ENCODE data around the gene FOXP1.

DNA sequence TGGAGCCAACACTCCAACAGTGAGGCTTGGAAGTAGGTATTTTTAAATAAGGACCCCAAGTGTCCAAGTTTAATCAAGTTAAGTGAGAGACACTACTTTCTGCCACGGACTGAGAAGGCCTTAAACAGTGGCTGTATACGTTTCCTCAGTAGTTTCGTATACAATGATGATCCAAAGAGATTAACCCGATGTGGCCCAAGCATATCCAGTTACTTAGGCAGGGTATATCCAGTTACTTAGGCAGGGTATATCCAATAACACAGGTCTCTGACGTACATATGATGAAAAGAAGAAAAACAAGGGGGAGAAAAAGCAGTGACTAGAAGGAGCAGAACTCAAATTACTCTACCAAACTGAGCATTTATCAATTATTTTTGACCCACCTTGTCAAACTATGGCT lies 591.4 kb downstream of the FOXP1 start:
- TF ChIP-seq SIN3A (IDR thresholded peaks at IDR 0.05; ENCODE audit: borderline replicate concordance, insufficient read depth, low read length) (no peak), POLR2AphosphoS5 (IDR thresholded peaks at IDR 0.05; ENCODE audit: low read depth, low read length) (no peak), TAF1 (IDR thresholded peaks at IDR 0.05; ENCODE audit: borderline replicate concordance, insufficient read depth, low read length) (no peak), FOXP2 (optimal IDR thresholded peaks at IDR 0.05; ENCODE audit: borderline replicate concordance, extremely low read depth, extremely low read length, insufficient read depth) (no peak)
- TF ChIP-seq, protein P1, sequence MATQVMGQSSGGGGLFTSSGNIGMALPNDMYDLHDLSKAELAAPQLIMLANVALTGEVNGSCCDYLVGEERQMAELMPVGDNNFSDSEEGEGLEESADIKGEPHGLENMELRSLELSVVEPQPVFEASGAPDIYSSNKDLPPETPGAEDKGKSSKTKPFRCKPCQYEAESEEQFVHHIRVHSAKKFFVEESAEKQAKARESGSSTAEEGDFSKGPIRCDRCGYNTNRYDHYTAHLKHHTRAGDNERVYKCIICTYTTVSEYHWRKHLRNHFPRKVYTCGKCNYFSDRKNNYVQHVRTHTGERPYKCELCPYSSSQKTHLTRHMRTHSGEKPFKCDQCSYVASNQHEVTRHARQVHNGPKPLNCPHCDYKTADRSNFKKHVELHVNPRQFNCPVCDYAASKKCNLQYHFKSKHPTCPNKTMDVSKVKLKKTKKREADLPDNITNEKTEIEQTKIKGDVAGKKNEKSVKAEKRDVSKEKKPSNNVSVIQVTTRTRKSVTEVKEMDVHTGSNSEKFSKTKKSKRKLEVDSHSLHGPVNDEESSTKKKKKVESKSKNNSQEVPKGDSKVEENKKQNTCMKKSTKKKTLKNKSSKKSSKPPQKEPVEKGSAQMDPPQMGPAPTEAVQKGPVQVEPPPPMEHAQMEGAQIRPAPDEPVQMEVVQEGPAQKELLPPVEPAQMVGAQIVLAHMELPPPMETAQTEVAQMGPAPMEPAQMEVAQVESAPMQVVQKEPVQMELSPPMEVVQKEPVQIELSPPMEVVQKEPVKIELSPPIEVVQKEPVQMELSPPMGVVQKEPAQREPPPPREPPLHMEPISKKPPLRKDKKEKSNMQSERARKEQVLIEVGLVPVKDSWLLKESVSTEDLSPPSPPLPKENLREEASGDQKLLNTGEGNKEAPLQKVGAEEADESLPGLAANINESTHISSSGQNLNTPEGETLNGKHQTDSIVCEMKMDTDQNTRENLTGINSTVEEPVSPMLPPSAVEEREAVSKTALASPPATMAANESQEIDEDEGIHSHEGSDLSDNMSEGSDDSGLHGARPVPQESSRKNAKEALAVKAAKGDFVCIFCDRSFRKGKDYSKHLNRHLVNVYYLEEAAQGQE (IDR thresholded peaks at IDR 0.05; ENCODE audit: insufficient read depth in 1 of 2, low read depth in 2 of 2, low read length in 2 of 2): no peak
